Measurements from ENCODE around the gene LGR6.
A peak's percentile ranks its signal among the peaks of the same experiment; 100 is the strongest.
"Not testable (repeated sequence)": the region's sequence is repeated elsewhere in the genome, so short reads cannot be mapped to it uniquely, and the experiment has no call there.

Gene LGR6

GRCh38 chr1:202348005-202348508 is 154.5 kb downstream of the LGR6 start:
- Histone ChIP-seq H3K9ac (ENCODE audit: low read depth, low read length) (no peak overlapping the region), H3K9me3 (ENCODE audit: control insufficient read depth, insufficient read depth, low read length) (no peaks in the 10 kb centered on the region), H3K4me1 (ENCODE audit: insufficient read depth, low read length) (no peaks in the 10 kb centered on the region), H3K36me3 (ENCODE audit: insufficient read depth, low read length) (no peaks in the 10 kb centered on the region)

DNA sequence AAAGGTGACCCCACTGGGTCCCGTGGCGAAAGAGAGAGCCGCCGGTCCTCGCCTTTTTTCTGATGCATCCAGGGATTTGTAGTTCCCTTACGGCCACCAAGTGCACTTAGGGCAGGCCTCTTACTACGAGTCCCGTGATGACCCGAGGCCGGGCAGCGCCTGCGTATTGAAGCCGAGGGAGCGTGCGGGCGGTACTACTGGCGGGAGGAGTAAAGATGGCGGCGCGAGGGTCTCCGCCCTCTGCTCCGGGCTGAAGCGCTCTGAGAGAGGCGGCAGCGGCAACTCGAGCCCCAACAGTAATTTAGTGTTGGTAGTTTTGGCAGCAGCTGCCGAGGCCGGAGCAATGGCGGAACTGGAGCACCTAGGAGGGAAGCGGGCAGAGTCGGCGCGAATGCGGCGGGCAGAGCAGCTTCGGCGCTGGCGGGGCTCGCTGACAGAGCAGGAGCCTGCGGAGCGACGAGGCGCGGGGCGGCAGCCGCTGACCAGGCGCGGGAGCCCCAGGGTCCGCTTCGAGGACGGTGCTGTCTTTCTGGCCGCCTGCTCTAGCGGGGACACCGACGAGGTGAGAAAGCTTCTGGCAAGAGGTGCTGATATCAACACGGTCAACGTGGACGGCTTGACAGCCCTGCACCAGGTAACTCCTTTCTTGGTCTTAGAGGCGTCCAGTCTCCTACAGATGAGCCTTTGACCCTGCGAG is 155.1 kb downstream of the LGR6 start, which contains the start of gene PPP1R12B:
TSS of gene PPP1R12B (plus strand) at position 191 of the 697 bp plus-strand sequence. CDS start at position 344, 153 bp downstream.
- H3K36me3 ChIP-seq (ENCODE audit: insufficient read depth, low read length), result no peaks in the 10 kb centered on the region
- no peaks in the 10 kb centered on the region for H3K4me1 ChIP-seq (ENCODE audit: insufficient read depth, low read length)
- peak within 1 kb of the TSS; percentile 79 for H3K9ac ChIP-seq (ENCODE audit: low read depth, low read length)
- H3K9me3 ChIP-seq (ENCODE audit: control insufficient read depth, insufficient read depth, low read length), result no peaks in the 10 kb centered on the region

DNA sequence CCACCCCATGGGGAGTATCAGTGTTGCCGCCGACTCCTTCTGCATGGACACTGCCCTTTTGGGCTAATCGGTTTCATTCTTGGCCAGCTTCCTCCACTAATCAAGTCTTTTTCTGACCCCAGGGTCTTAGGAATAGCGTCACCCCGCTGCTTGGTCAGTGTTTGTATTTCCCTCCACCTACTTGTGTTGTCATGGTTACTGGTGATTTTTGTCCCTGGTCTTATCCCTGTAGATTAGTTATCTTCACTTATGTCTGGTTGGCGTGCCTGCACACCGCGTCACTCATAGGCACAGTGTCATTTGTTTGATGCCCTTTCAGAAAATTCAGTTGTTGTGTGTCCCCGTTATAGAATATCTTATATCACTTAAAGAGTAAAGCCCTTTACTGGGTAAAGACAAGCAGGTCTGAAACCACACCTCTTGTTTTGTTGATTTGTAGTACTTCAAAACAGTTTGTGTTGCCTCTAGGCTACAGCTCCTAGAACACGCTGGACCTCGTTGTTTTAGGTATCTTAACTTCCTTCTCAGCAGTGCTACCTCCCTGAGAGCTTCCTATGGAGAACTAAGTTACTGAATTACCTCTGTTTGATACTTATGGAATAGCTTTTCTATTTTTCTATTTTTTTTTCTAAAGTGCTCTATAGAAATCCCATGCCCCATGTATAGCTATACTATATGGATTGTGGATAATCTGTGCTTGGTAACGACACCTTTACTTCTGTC is 155.8 kb downstream of the LGR6 start:
- no peaks in the 10 kb centered on the region for H3K4me1 ChIP-seq (ENCODE audit: insufficient read depth, low read length)
- H3K9ac ChIP-seq (ENCODE audit: low read depth, low read length), result peak overlapping the region; percentile 79
- H3K36me3 ChIP-seq (ENCODE audit: insufficient read depth, low read length), result no peaks in the 10 kb centered on the region
- H3K9me3 ChIP-seq (ENCODE audit: control insufficient read depth, insufficient read depth, low read length), result no peaks in the 10 kb centered on the region

- Histone ChIP-seq H3K4me1 (ENCODE audit: insufficient read depth, low read length) (no peaks in the 10 kb centered on the region), H3K9ac (ENCODE audit: low read depth, low read length) (no peak overlapping the region), H3K9me3 (ENCODE audit: control insufficient read depth, insufficient read depth, low read length) (no peaks in the 10 kb centered on the region), H3K36me3 (ENCODE audit: insufficient read depth, low read length) (no peaks in the 10 kb centered on the region)
Observed at GRCh38 chr1:202351725-202352124, 158.1 kb downstream of the LGR6 start.

DNA sequence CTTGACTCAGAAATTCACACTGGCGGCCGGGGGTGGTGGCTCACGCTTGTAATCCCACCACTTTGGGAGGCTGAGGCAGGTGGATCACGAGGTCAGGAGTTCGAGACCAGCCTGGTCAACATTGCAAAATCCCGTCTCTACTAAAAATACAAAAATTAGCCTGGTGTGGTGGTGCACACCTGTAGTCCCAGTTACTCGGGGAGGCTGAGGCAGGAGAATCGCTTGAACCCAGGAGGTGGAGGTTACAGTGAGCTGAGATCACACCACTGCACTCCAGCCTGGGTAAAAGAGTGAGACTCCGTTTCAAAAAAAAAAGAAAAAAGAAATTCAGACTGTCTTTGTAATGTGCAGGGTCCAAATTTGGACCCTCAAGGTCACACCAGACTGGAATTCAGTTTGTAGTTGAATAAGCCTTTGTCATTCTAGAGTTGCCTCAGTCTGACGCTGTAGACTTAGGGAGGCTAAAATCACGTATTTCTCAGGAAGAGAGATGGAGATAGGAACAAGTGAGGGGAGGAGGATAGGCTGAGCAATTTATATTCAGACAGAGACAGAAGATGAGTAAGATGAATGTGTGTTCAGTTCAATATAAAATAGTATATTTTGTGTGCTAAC is 159.1 kb downstream of the LGR6 start:
- not testable (repeated sequence) for H3K36me3 ChIP-seq (ENCODE audit: insufficient read depth, low read length); H3K9ac ChIP-seq (ENCODE audit: low read depth, low read length); H3K9me3 ChIP-seq (ENCODE audit: control insufficient read depth, insufficient read depth, low read length); H3K4me1 ChIP-seq (ENCODE audit: insufficient read depth, low read length)

- no peak overlapping the region for H3K9ac ChIP-seq (ENCODE audit: low read depth, low read length)
- peaks cover 3% of the 10 kb centered on the region; the same call in 1 of the 2 replicates for H3K9me3 ChIP-seq (ENCODE audit: control insufficient read depth, insufficient read depth, low read length)
- H3K36me3 ChIP-seq (ENCODE audit: insufficient read depth, low read length), result no peaks in the 10 kb centered on the region
- H3K4me1 ChIP-seq (ENCODE audit: insufficient read depth, low read length), result no peaks in the 10 kb centered on the region
Observed at GRCh38 chr1:202355944-202356553, 162.4 kb downstream of the LGR6 start.

DNA sequence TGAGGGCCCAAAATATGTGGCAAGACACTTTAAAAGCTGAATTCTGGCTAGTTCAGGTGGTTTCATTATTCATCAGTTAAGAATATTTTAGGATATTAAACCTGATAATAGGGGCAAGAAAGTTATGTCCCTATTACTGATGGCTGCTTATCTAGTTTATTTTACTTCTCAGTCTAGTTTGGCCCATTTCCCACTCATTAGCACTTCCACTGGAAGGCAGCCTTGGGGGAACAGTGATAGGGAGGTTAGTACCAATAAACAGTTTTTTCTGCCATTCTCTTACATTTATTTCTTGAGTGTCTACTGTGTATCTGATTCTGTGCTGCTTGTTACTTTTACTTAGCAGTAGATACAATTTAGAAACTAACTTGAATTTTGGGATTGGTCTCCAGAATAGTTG is 163.9 kb downstream of the LGR6 start:
- Histone ChIP-seq H3K9me3 (ENCODE audit: control insufficient read depth, insufficient read depth, low read length) (peaks cover 3% of the 10 kb centered on the region; the same call in 1 of the 2 replicates), H3K9ac (ENCODE audit: low read depth, low read length) (no peak overlapping the region), H3K4me1 (ENCODE audit: insufficient read depth, low read length) (0 out of 2 replicates have a peak, but pooled peaks cover 6% of the 10 kb centered on the region), H3K36me3 (ENCODE audit: insufficient read depth, low read length) (no peaks in the 10 kb centered on the region)

GRCh38 chr1:202361224-202361623 is 167.6 kb downstream of the LGR6 start:
- Histone ChIP-seq H3K4me1 (ENCODE audit: insufficient read depth, low read length) (peaks cover 20% of the 10 kb centered on the region), H3K36me3 (ENCODE audit: insufficient read depth, low read length) (no peaks in the 10 kb centered on the region), H3K9me3 (ENCODE audit: control insufficient read depth, insufficient read depth, low read length) (peaks cover 3% of the 10 kb centered on the region; the same call in 1 of the 2 replicates)

DNA sequence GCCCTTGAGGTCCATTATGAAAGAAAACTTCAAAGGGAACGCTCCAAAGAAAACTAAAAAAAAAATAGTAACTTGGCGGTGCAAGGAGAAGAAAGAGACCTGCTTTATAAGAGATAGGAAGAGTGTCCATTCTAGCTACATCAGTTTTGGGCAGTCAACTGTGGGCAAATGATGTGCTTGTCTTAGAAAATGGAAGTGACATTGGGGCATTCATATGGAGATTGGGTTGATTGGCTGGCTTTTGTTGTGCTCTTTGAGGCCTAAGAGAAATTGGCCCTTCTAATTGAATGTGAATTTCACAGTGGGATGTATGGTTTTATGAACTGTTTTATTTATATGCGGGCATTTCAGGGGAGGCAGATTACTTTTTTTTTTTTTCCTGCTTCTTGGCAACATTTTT is 168.1 kb downstream of the LGR6 start:
- Histone ChIP-seq H3K9me3 (ENCODE audit: control insufficient read depth, insufficient read depth, low read length) (peaks cover 3% of the 10 kb centered on the region; the same call in 1 of the 2 replicates), H3K4me1 (ENCODE audit: insufficient read depth, low read length) (peaks cover 20% of the 10 kb centered on the region), H3K9ac (ENCODE audit: low read depth, low read length) (no peak overlapping the region), H3K36me3 (ENCODE audit: insufficient read depth, low read length) (no peaks in the 10 kb centered on the region)

More at GRCh38 chr1:202361224-202361623, 167.6 kb downstream of the LGR6 start:
- H3K9ac ChIP-seq (ENCODE audit: low read depth, low read length), result no peak overlapping the region

- Histone ChIP-seq H3K36me3 (ENCODE audit: insufficient read depth, low read length) (no peaks in the 10 kb centered on the region), H3K4me1 (ENCODE audit: insufficient read depth, low read length) (peaks cover 20% of the 10 kb centered on the region), H3K9me3 (ENCODE audit: control insufficient read depth, insufficient read depth, low read length) (peaks cover 3% of the 10 kb centered on the region; the same call in 1 of the 2 replicates), H3K9ac (ENCODE audit: low read depth, low read length) (no peak overlapping the region)
Observed at GRCh38 chr1:202362212-202362611, 168.6 kb downstream of the LGR6 start.

GRCh38 chr1:202365092-202365815 is 171.7 kb downstream of the LGR6 start:
- Histone ChIP-seq H3K9ac (ENCODE audit: low read depth, low read length) (no peak overlapping the region), H3K4me1 (ENCODE audit: insufficient read depth, low read length) (peaks cover 20% of the 10 kb centered on the region), H3K36me3 (ENCODE audit: insufficient read depth, low read length) (no peaks in the 10 kb centered on the region), H3K9me3 (ENCODE audit: control insufficient read depth, insufficient read depth, low read length) (peaks cover 3% of the 10 kb centered on the region; the same call in 1 of the 2 replicates)

DNA sequence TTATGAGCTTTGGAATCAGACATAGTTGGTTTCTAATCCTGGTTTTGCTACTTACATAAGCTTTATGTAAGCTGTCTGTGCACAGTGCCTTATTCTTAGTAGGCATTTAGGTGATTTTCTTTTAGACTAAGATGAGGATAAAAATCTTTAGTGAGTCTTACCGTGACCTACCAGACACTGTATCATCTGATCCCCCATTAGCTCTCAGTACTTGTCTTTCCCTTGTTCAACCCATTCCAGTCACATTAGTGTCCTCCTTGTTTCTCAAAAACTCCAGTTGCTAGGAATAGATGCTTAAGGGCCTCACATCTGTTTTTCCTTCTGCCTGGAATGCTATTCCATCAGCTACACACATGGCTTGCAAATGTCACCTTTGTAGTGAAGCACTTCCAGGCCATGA is 173.7 kb downstream of the LGR6 start:
- H3K9me3 ChIP-seq (ENCODE audit: control insufficient read depth, insufficient read depth, low read length), result no peaks in the 10 kb centered on the region
- no peaks in the 10 kb centered on the region for H3K36me3 ChIP-seq (ENCODE audit: insufficient read depth, low read length)
- no peak overlapping the region for H3K9ac ChIP-seq (ENCODE audit: low read depth, low read length)
- H3K4me1 ChIP-seq (ENCODE audit: insufficient read depth, low read length), result peaks cover 16% of the 10 kb centered on the region
